ENCODE measurements around the gene TASL. TPM values are rescaled to one million over a fixed set of nuclear protein-coding genes. Genes with fewer than 3 reads are reported as not detected.

Gene TASL
- total RNA-seq, 2 donors from 2014 or later = not detected

GRCh38 chrX:30582664-30583063, 5.1 kb upstream of the TASL start:
- no peak overlapping the region for H3K4me3 Mint-ChIP-seq
- Histone ChIP-seq H3K4me1 (ENCODE audit: control insufficient read depth, insufficient read depth, low read length) (no peaks in the 10 kb centered on the region), H3K27ac (ENCODE audit: low read depth, low read length) (no peak overlapping the region), H3K36me3 (ENCODE audit: control insufficient read depth, insufficient read depth, low read length) (no peaks in the 10 kb centered on the region), H3K9me3 (ENCODE audit: control insufficient read depth, low read length) (no peaks in the 10 kb centered on the region), H3K4me3 (ENCODE audit: low read length) (no peak overlapping the region), H3K9ac (ENCODE audit: extremely low read depth, low read length, poor library complexity, severe bottlenecking) (no peak overlapping the region), H3K27me3 (ENCODE audit: control insufficient read depth, insufficient read depth, low read length, poor library complexity, severe bottlenecking) (no peaks in the 10 kb centered on the region)
- no peak overlapping the region for H3K27ac Mint-ChIP-seq
- H3K4me1 Mint-ChIP-seq = no peaks in the 10 kb centered on the region
- H3K27me3 Mint-ChIP-seq (ENCODE audit: insufficient read depth) = no peaks in the 10 kb centered on the region
- no peaks in the 10 kb centered on the region for H3K36me3 Mint-ChIP-seq (ENCODE audit: low read depth)
- no peak for TF ChIP-seq CTCF (conservative IDR thresholded peaks at IDR 0.05)
- DNase-seq = no peak
- 90% methylated on average over 5 of the region's 6 CpGs; no CpG with 5 or more reads in 1 of the 2 experiments for WGBS, 2 experiments (ENCODE audit: insufficient coverage in 1 of 2, insufficient read length in 1 of 2)
- H3K9me3 Mint-ChIP-seq = no peaks in the 10 kb centered on the region

GRCh38 chrX:30580641-30581040, 3.1 kb upstream of the TASL start:
- H3K27me3 ChIP-seq (ENCODE audit: control insufficient read depth, insufficient read depth, low read length, poor library complexity, severe bottlenecking) = no peaks in the 10 kb centered on the region
- no peak overlapping the region for H3K27ac ChIP-seq (ENCODE audit: low read depth, low read length)
- no peak overlapping the region for H3K9ac ChIP-seq (ENCODE audit: extremely low read depth, low read length, poor library complexity, severe bottlenecking)
- no peaks in the 10 kb centered on the region for H3K9me3 ChIP-seq (ENCODE audit: control insufficient read depth, low read length)
- no peak for DNase-seq
- no peaks in the 10 kb centered on the region for H3K4me1 ChIP-seq (ENCODE audit: control insufficient read depth, insufficient read depth, low read length)
- 86 to 93% methylated on average over 1 to 2 of the region's 2 CpGs for WGBS, 2 experiments (ENCODE audit: insufficient coverage in 1 of 2, insufficient read length in 1 of 2)
- TF ChIP-seq CTCF (conservative IDR thresholded peaks at IDR 0.05) = no peak
- H3K36me3 ChIP-seq (ENCODE audit: control insufficient read depth, insufficient read depth, low read length) = no peaks in the 10 kb centered on the region
- Mint-ChIP-seq H3K4me3 (no peak overlapping the region), H3K9me3 (no peaks in the 10 kb centered on the region), H3K27ac (no peak overlapping the region), H3K36me3 (ENCODE audit: low read depth) (no peaks in the 10 kb centered on the region), H3K4me1 (no peaks in the 10 kb centered on the region), H3K27me3 (ENCODE audit: insufficient read depth) (no peaks in the 10 kb centered on the region)
- no peak overlapping the region for H3K4me3 ChIP-seq (ENCODE audit: low read length)

- Histone ChIP-seq H3K27ac (ENCODE audit: low read depth, low read length) (no peak overlapping the region), H3K36me3 (ENCODE audit: control insufficient read depth, insufficient read depth, low read length) (no peaks in the 10 kb centered on the region), H3K9me3 (ENCODE audit: control insufficient read depth, low read length) (no peaks in the 10 kb centered on the region), H3K9ac (ENCODE audit: extremely low read depth, low read length, poor library complexity, severe bottlenecking) (no peak overlapping the region), H3K4me3 (ENCODE audit: low read length) (no peak overlapping the region), H3K4me1 (ENCODE audit: control insufficient read depth, insufficient read depth, low read length) (no peaks in the 10 kb centered on the region), H3K27me3 (ENCODE audit: control insufficient read depth, insufficient read depth, low read length, poor library complexity, severe bottlenecking) (no peaks in the 10 kb centered on the region)
- TF ChIP-seq CTCF (conservative IDR thresholded peaks at IDR 0.05) = no peak
- no peak overlapping the region for H3K4me3 Mint-ChIP-seq
- DNase-seq = no peak
- no peaks in the 10 kb centered on the region for H3K4me1 Mint-ChIP-seq
- 92 to 94% methylated on average over 4 to 8 of the region's 8 CpGs for WGBS, 2 experiments (ENCODE audit: insufficient coverage in 1 of 2, insufficient read length in 1 of 2)
- H3K9me3 Mint-ChIP-seq = no peaks in the 10 kb centered on the region
- H3K36me3 Mint-ChIP-seq (ENCODE audit: low read depth) = no peaks in the 10 kb centered on the region
- no peaks in the 10 kb centered on the region for H3K27me3 Mint-ChIP-seq (ENCODE audit: insufficient read depth)
- no peak overlapping the region for H3K27ac Mint-ChIP-seq
Observed at GRCh38 chrX:30576881-30577280, 685 bp downstream of the TASL start.

Measured in endodermal cell (in vitro differentiated cells).